ENCODE data around the gene AUNIP. TPM values are rescaled to one million over a fixed set of nuclear protein-coding genes. Genes with fewer than 3 reads are reported as not detected.

The AUNIP gene
- total and polyA plus RNA-seq, 3 donors from 2014 or later = 14.1 to 28.5 (median 22.5) TPM

DNA sequence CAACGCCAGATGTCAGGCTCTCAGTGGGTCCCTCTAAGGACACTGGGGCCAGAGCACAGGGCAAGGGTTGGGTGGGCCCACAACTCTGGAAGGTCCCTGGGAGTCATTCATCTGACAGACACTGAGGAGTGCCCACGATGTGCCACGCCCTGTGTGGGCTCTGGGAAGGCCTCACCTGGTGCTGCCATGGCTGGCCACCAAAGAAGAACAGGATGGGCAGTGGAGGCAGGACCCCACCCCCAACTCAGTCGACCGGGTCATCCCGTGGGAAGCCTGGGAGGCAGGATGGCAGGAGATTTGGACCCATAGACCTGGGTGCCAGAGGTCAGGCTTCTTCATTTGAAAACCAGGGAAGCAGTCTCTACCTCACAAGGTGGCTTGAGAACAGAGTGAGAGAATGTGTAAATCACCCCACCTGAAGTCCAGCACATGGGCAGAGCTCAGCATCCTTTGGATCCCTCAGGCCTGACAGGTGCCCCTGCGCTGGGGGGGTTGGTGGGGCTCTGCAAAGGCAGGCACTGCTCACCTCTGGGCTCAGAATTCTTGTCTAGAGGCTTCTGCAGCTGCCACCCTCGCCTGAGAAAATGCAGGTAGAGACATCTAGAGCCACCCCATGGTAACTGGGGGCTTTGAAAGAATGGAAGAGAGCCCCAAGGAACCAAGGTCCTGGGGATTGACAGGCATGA, 60.4 kb downstream of the AUNIP start:
- Histone ChIP-seq H3K27ac (no peak overlapping the region), H3K27me3 (no peaks in the 10 kb centered on the region), H3K4me1 (peaks cover 12% of the 10 kb centered on the region), H3K36me3 (ENCODE audit: low read depth, missing control alignments) (no peaks in the 10 kb centered on the region), H3K4me3 (no peak overlapping the region), H3K9me3 (no peaks in the 10 kb centered on the region)
- DNase-seq = no peak
- WGBS, 2 donors = 68 to 85% methylated on average over 3 to 8 of the region's 8 CpGs
- intact Hi-C loops (cut with DNase I; ENCODE audit: low total_unique reads) = no loop called here
- TF ChIP-seq, protein P1, sequence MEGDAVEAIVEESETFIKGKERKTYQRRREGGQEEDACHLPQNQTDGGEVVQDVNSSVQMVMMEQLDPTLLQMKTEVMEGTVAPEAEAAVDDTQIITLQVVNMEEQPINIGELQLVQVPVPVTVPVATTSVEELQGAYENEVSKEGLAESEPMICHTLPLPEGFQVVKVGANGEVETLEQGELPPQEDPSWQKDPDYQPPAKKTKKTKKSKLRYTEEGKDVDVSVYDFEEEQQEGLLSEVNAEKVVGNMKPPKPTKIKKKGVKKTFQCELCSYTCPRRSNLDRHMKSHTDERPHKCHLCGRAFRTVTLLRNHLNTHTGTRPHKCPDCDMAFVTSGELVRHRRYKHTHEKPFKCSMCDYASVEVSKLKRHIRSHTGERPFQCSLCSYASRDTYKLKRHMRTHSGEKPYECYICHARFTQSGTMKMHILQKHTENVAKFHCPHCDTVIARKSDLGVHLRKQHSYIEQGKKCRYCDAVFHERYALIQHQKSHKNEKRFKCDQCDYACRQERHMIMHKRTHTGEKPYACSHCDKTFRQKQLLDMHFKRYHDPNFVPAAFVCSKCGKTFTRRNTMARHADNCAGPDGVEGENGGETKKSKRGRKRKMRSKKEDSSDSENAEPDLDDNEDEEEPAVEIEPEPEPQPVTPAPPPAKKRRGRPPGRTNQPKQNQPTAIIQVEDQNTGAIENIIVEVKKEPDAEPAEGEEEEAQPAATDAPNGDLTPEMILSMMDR (IDR thresholded peaks at IDR 0.05) = no peak
- no peak for TF ChIP-seq POLR2A (IDR thresholded peaks at IDR 0.05)

DNA sequence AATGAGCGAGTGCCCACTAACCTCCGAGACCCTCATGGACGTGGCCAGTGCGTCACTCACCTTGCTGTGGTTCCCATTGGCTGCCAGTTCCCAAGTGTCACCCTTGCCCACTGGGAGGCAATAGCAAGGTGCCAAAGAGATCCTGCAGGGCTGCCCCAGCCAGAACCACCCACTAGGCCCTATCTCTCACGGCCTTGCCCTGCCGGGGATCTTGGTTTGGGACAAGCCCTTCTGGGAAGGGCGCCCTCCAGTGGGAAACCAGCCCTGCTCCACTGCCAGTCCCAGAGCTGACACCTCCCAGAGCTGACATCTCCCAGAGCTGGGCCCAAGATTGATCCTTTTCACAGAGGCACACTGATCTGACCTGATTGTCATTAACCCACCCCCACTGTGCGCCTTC, 61.3 kb downstream of the AUNIP start:
- H3K27me3 ChIP-seq = no peaks in the 10 kb centered on the region
- H3K9me3 ChIP-seq = no peaks in the 10 kb centered on the region
- peaks cover 12% of the 10 kb centered on the region for H3K4me1 ChIP-seq
- DNase-seq = peak; percentile 48
- no peaks in the 10 kb centered on the region for H3K36me3 ChIP-seq (ENCODE audit: low read depth, missing control alignments)
- intact Hi-C loops (cut with DNase I; ENCODE audit: low total_unique reads) = no loop called here
- TF ChIP-seq, protein P1 (IDR thresholded peaks at IDR 0.05) = peak; percentile 13 to 41 (median 26)
- TF ChIP-seq POLR2A (IDR thresholded peaks at IDR 0.05) = no peak
- H3K27ac ChIP-seq = no peak overlapping the region
- 81 to 92% methylated on average over 5 to 8 of the region's 8 CpGs for WGBS, 2 donors
- H3K4me3 ChIP-seq = no peak overlapping the region

DNA sequence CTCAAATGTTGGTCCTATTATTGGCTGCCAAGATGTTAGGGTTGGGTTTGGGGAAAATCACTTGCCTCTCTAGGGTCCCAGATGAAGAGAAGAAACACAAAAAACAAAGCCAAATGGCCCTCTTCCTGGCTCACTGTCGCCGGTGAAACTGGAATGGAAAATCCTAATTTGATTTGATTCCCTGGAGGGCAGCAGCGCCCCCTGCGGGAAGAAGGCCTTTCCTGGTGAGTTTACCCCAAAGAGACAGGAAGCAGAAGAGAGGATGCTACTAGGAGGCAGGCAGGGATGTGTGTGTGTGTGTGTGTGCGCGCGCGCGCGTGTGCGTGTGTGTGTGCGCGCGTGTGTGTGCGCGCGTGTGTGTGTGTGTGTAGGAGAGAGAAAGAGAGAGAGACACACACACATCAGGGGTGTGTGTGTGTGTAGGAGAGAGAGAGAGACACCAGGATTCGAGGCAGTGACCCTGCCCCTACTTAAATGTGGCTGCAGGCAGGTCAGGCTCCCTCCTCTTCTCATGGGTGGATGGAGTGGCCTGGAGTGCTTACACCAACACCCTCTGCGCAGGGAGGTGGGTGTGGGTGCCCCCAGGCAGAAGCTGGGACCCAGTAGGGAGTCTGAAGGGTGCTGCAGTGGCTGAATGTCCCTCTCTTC, 62.3 kb downstream of the AUNIP start:
- no peak for TF ChIP-seq POLR2A (IDR thresholded peaks at IDR 0.05)
- TF ChIP-seq, protein P1 (IDR thresholded peaks at IDR 0.05) = peak; percentile 62 to 87 (median 68)
- Histone ChIP-seq H3K9me3 (no peaks in the 10 kb centered on the region), H3K4me1 (peaks cover 12% of the 10 kb centered on the region), H3K36me3 (ENCODE audit: low read depth, missing control alignments) (no peaks in the 10 kb centered on the region), H3K4me3 (no peak overlapping the region), H3K27ac (no peak overlapping the region), H3K27me3 (no peaks in the 10 kb centered on the region)
- WGBS, 2 donors = 19 to 34% methylated on average over 19 of the region's 19 CpGs
- DNase-seq = peak; percentile 90
- intact Hi-C loops (cut with DNase I; ENCODE audit: low total_unique reads) = no loop called here

DNA sequence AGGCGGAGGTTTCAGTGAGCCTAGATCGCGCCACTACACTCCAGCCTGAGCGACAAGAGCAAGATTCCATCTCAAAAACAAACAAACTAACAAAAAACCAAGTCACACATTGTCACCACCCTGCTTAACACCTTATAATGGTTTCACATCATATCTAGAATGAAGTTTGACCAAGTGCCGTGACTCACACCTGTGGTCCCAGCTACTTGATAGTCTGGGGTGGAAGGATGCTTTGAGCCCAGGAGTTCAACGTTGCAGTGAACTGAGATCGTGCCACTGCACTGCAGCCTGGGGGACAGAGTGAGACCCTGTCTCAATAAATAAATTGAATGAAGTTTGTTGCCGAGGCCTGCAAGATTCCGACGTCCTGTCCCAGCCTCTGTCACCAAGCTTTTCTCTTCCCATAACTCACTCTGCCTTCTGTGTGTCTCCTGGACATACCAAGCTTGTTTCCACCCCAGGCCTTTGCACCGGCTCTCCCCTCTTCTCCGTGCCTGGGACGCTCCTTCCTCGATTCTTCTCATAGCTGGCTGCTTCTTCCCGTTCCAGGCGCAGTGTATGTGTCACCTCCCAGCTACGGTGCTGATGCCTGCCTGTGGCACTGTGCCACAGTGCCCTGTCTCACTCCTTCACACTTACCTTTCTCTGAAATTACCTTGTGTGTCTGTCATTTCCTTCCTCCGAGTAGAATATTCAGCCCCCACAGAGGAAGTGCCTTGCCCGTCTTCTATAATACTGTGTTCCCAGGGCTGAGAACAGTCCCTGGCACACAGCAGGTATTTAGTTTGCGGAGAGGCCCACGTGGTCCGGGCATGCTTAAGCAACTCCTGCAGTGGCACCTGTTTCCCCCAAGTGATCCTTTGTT, 63.1 kb downstream of the AUNIP start:
- intact Hi-C loops (cut with DNase I; ENCODE audit: low total_unique reads) = no loop called here
- 81% methylated on average over 22 of the region's 22 CpGs for WGBS, 2 donors
- Histone ChIP-seq H3K27ac (no peak overlapping the region), H3K27me3 (no peaks in the 10 kb centered on the region), H3K9me3 (no peaks in the 10 kb centered on the region), H3K4me3 (no peak overlapping the region), H3K4me1 (peaks cover 10% of the 10 kb centered on the region), H3K36me3 (ENCODE audit: low read depth, missing control alignments) (no peaks in the 10 kb centered on the region)
- DNase-seq = no peak
- TF ChIP-seq, protein P1 (IDR thresholded peaks at IDR 0.05) = no peak
- no peak for TF ChIP-seq POLR2A (IDR thresholded peaks at IDR 0.05)
